Endodermal cell (in vitro differentiated cells): ENCODE results near the gene KISS1. TPM values are rescaled to one million over a fixed set of nuclear protein-coding genes. Genes with fewer than 3 reads are reported as not detected.

ENCODE experiments used
- DNase-seq: peaks from one replicate; pipeline ENCODE4 v3.0.0-alpha.2; 2017
- H3K27ac ChIP-seq: 2 replicates; pipeline ENCODE4 v1.5.1; 2013; ENCODE audit warnings: mild to moderate bottlenecking, low read depth, low read length, moderate library complexity
- H3K27me3 ChIP-seq: 2 replicates; pipeline ENCODE4 v1.6.1; 2013; ENCODE audit warnings: mild to moderate bottlenecking, low read length, moderate library complexity; ENCODE audit not compliant: insufficient read depth, control insufficient read depth, poor library complexity, severe bottlenecking
- H3K36me3 ChIP-seq: 2 replicates; pipeline ENCODE4 v1.7.0; 2013; ENCODE audit warnings: mild to moderate bottlenecking, low read length, moderate library complexity; ENCODE audit not compliant: control insufficient read depth, insufficient read depth
- H3K4me1 ChIP-seq: one replicate; pipeline ENCODE4 v1.7.0; 2013; ENCODE audit warnings: low read length; ENCODE audit not compliant: control insufficient read depth, insufficient read depth
- H3K4me3 ChIP-seq: 2 replicates; pipeline ENCODE4 v1.5.1; 2013; ENCODE audit warnings: mild to moderate bottlenecking, low read length, moderate library complexity
- H3K9ac ChIP-seq: 2 replicates; pipeline ENCODE4 v1.6.1; 2013; ENCODE audit warnings: mild to moderate bottlenecking, low read length, moderate library complexity; ENCODE audit not compliant: poor library complexity, severe bottlenecking; ENCODE audit errors: extremely low read depth
- H3K9me3 ChIP-seq: 2 replicates; pipeline ENCODE4 v1.6.1; 2013; ENCODE audit warnings: mild to moderate bottlenecking, low read length, moderate library complexity; ENCODE audit not compliant: control insufficient read depth
- H3K27ac Mint-ChIP-seq: 2 replicates; pipeline ENCODE4 v1.8.0; 2020; ENCODE audit warnings: mixed read lengths
- H3K27me3 Mint-ChIP-seq: 2 replicates; pipeline ENCODE4 v1.8.0; 2021; ENCODE audit warnings: mild to moderate bottlenecking, mixed read lengths; ENCODE audit not compliant: insufficient read depth
- H3K36me3 Mint-ChIP-seq: 2 replicates; pipeline ENCODE4 v1.8.0; 2020; ENCODE audit warnings: low read depth, mixed read lengths
- H3K4me1 Mint-ChIP-seq: 2 replicates; pipeline ENCODE4 v1.8.0; 2020; ENCODE audit warnings: mixed read lengths
- H3K4me3 Mint-ChIP-seq: 2 replicates; pipeline ENCODE4 v1.8.0; 2020; ENCODE audit warnings: mild to moderate bottlenecking, moderate library complexity, mixed read lengths
- H3K9me3 Mint-ChIP-seq: 2 replicates; pipeline ENCODE4 v1.8.0; 2020; ENCODE audit warnings: mild to moderate bottlenecking, mixed read lengths
- CTCF ChIP-seq: fragments of 200-600 bp; sonication (generic); conservative IDR thresholded peaks from 2 replicates; pipeline ENCODE4 v1.5.0; 2021; ENCODE audit warnings: antibody characterized with exemption, mild to moderate bottlenecking
- WGBS, 2 experiments: methylation state at CpG; one replicate each; pipeline versions ENCODE4 v1.1.5 to v1.1.7; 2013; ENCODE audit warnings: missing lambda C conversion rate in 2 of 2, mixed read lengths in 1 of 2; ENCODE audit not compliant: insufficient coverage in 1 of 2, insufficient read length in 1 of 2; 5-methylcytosine and 5-hydroxymethylcytosine counted together
- total RNA-seq, 2 donors: library from RNA; stranded (reverse); fragmentation: NEBNext Ultra II Directional in 1 of 2; extraction: Animal tissue kit (Norgen Biotek cat#: 25700) in 1 of 2; gene quantifications; 2 replicates in 1 of 2; 3 replicates in 1 of 2; pipeline ENCODE4 v1.2.1, GENCODE V29; 2021

The KISS1 gene
- total RNA-seq, 2 donors from 2014 or later, result not detected

GRCh38 chr1:204150702-204151551 is 45.4 kb downstream of the KISS1 start:
- 22% methylated on average over 12 to 33 of the region's 33 CpGs for WGBS, 2 experiments
- Histone ChIP-seq H3K27ac (no peak overlapping the region), H3K9me3 (no peaks in the 10 kb centered on the region), H3K9ac (peak overlapping the region; percentile 15), H3K36me3 (no peaks in the 10 kb centered on the region), H3K4me3 (peak overlapping the region; percentile 80), H3K27me3 (peaks cover 51% of the 10 kb centered on the region), H3K4me1 (no peaks in the 10 kb centered on the region)
- H3K4me1 Mint-ChIP-seq, result peaks cover 15% of the 10 kb centered on the region
- no peaks in the 10 kb centered on the region for H3K36me3 Mint-ChIP-seq
- peaks cover 54% of the 10 kb centered on the region for H3K27me3 Mint-ChIP-seq
- DNase-seq, result peak; percentile 76
- TF ChIP-seq CTCF, result peak; percentile 13
- no peak overlapping the region for H3K27ac Mint-ChIP-seq
- H3K4me3 Mint-ChIP-seq, result peak overlapping the region; percentile 60
- H3K9me3 Mint-ChIP-seq, result no peaks in the 10 kb centered on the region

- Mint-ChIP-seq H3K36me3 (no peaks in the 10 kb centered on the region), H3K9me3 (no peaks in the 10 kb centered on the region), H3K4me1 (peaks cover 18% of the 10 kb centered on the region), H3K27me3 (peaks cover 44% of the 10 kb centered on the region), H3K27ac (no peak overlapping the region), H3K4me3 (peak overlapping the region; percentile 60)
- TF ChIP-seq CTCF, result no peak
- H3K9me3 ChIP-seq, result no peaks in the 10 kb centered on the region
- H3K36me3 ChIP-seq, result no peaks in the 10 kb centered on the region
- H3K4me3 ChIP-seq, result no peak overlapping the region
- WGBS, 2 experiments, result 90 to 95% methylated on average over 4 to 16 of the region's 16 CpGs
- no peak for DNase-seq
- H3K27ac ChIP-seq, result no peak overlapping the region
- peaks cover 44% of the 10 kb centered on the region for H3K27me3 ChIP-seq
- no peaks in the 10 kb centered on the region for H3K4me1 ChIP-seq
- H3K9ac ChIP-seq, result no peak overlapping the region
Observed at GRCh38 chr1:204149635-204150565, 46.4 kb downstream of the KISS1 start.

GRCh38 chr1:204149107-204149506 is 47.2 kb downstream of the KISS1 start:
- Mint-ChIP-seq H3K4me1 (peaks cover 18% of the 10 kb centered on the region), H3K9me3 (no peaks in the 10 kb centered on the region), H3K27ac (no peak overlapping the region), H3K4me3 (no peak overlapping the region), H3K27me3 (peaks cover 36% of the 10 kb centered on the region), H3K36me3 (no peaks in the 10 kb centered on the region)
- Histone ChIP-seq H3K27me3 (peaks cover 36% of the 10 kb centered on the region), H3K9me3 (no peaks in the 10 kb centered on the region), H3K9ac (no peak overlapping the region), H3K4me1 (no peaks in the 10 kb centered on the region), H3K27ac (no peak overlapping the region), H3K36me3 (no peaks in the 10 kb centered on the region), H3K4me3 (no peak overlapping the region)
- WGBS, 2 experiments, result 93 to 100% methylated on average over 1 to 2 of the region's 2 CpGs
- no peak for DNase-seq
- no peak for TF ChIP-seq CTCF
